ENCODE data around the gene OTOG.

The OTOG gene

DNA sequence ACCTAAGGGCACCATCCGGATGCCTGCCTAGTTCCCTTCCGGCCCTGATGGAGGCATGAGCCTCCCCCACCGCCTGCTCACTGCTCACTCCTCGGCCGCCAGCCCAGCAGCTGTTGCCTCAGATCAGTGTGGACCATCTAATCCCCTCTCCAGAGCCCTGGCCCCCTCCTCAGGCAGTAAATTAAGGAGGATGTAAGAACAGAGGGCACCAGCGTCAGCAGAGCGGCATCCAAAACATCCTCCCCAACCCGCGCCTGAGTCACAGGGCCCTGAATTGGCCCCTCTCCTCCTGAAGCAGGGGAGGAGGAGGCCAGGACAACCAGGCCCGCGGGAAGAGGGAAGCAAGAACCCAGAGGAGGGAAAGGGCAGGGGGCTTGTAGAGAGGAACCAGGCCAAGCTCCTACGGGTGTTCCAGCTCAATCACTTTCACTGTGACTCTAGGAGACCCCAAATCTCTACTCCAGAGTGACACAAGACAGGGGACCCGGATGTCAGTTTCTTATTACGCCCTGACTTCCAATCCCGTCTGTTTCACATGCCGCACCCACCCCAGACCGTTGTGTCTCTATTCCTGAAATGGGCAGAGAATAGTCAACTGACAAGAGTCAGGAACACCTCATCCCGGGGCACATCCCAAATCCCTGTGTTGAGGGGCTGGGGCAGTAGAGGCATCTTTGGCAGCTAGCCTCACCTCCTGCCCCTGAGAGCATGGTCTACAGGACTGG, 141.0 kb downstream of the OTOG start:
- TF ChIP-seq, protein P1, sequence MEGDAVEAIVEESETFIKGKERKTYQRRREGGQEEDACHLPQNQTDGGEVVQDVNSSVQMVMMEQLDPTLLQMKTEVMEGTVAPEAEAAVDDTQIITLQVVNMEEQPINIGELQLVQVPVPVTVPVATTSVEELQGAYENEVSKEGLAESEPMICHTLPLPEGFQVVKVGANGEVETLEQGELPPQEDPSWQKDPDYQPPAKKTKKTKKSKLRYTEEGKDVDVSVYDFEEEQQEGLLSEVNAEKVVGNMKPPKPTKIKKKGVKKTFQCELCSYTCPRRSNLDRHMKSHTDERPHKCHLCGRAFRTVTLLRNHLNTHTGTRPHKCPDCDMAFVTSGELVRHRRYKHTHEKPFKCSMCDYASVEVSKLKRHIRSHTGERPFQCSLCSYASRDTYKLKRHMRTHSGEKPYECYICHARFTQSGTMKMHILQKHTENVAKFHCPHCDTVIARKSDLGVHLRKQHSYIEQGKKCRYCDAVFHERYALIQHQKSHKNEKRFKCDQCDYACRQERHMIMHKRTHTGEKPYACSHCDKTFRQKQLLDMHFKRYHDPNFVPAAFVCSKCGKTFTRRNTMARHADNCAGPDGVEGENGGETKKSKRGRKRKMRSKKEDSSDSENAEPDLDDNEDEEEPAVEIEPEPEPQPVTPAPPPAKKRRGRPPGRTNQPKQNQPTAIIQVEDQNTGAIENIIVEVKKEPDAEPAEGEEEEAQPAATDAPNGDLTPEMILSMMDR (IDR thresholded peaks at IDR 0.05; ENCODE audit: borderline replicate concordance, control extremely low read depth, extremely low read depth, insufficient read depth, missing control alignments) = no peak
- DNase-seq (ENCODE audit: low spot score) = no peak
- in situ Hi-C loops (cut with MboI; ENCODE audit: low sequenced_read_pairs, unreplicated experiment) = no loop called here

DNA sequence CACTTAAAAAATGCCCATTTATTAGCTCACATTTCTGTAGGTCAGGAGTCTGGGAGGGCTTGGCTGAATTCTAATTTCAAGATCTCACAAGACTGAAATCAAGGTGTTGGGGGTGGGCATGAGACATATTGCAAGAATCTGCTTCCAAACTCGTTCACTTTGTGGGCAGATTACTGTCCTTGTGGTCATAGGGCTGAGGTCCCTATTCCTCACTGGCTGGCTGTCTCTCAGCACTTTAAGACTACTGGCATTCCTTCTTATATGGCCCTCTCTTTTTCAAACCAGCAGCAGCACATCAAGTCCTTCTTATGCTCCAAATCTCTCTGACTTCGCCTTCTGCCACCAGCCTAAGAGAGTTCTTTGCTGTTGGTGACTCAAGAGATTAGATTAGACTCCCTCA, 144.5 kb downstream of the OTOG start:
- no peak for DNase-seq (ENCODE audit: low spot score)
- TF ChIP-seq, protein P1 (IDR thresholded peaks at IDR 0.05; ENCODE audit: borderline replicate concordance, control extremely low read depth, extremely low read depth, insufficient read depth, missing control alignments) = no peak
- in situ Hi-C loops (cut with MboI; ENCODE audit: low sequenced_read_pairs, unreplicated experiment) = no loop called here

DNA sequence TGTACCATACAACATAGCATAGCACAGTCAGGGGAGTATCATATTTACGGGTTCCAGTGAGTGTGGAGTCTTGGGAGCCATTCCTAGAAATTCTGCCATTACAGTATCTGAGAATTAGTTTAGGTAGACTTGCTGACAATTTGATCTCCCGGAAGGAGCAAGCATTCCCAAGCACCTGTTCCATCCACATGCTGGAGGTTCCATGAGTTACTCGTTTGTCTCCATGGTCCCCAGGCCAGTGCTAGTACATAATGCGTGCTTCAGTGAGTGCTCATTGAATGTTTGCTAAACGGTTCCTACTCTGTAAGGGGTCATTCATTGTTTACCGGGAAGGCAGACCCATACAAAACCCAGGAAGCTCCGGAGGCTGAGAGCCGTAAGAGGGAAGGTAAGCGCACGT, 144.9 kb downstream of the OTOG start:
- TF ChIP-seq, protein P1 (IDR thresholded peaks at IDR 0.05; ENCODE audit: borderline replicate concordance, control extremely low read depth, extremely low read depth, insufficient read depth, missing control alignments) = no peak
- no peak for DNase-seq (ENCODE audit: low spot score)
- in situ Hi-C loops (cut with MboI; ENCODE audit: low sequenced_read_pairs, unreplicated experiment) = no loop called here

DNA sequence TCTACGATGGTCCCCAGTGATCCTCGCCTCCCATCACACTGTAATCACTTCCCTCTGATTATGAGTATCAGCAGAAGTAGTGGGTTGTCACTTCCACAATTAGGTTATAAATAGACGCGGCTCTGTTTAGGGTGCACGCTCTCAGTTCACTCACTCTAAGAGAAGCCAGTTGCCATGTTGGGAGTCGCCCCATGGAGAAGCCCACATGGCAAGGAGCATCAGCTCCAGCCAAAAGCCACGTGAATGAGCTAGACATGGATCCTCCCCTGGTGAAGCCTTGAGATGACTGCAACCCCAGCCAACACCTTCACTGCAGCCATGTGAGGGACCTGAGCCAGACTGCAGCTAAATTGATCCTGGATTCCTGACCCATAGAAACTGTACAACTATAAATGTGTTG, 145.9 kb downstream of the OTOG start:
- in situ Hi-C loops (cut with MboI; ENCODE audit: low sequenced_read_pairs, unreplicated experiment) = no loop called here
- no peak for DNase-seq (ENCODE audit: low spot score)
- TF ChIP-seq, protein P1 (IDR thresholded peaks at IDR 0.05; ENCODE audit: borderline replicate concordance, control extremely low read depth, extremely low read depth, insufficient read depth, missing control alignments) = no peak

DNA sequence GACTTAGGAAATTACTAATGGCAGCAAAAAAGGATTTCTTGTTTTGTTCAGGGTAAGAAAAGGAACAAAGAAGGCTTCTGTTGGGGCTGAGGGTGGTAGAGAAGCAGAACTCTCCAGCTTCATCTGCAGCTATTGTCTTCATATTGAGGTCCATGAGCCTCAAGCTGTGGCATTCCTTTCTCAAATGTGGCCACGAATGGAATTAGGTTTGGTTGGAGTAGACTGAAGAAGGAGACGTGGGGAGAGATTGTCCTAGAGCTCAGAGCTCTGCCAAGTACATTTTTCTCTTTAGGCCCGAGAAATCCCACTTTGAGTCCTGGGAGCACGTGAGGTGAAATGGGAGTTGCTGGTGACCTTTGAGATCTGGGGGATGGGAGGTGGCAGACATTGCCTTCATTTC, 146.5 kb downstream of the OTOG start:
- in situ Hi-C loops (cut with MboI; ENCODE audit: low sequenced_read_pairs, unreplicated experiment) = no loop called here
- DNase-seq (ENCODE audit: low spot score) = no peak
- TF ChIP-seq, protein P1 (IDR thresholded peaks at IDR 0.05; ENCODE audit: borderline replicate concordance, control extremely low read depth, extremely low read depth, insufficient read depth, missing control alignments) = no peak

DNA sequence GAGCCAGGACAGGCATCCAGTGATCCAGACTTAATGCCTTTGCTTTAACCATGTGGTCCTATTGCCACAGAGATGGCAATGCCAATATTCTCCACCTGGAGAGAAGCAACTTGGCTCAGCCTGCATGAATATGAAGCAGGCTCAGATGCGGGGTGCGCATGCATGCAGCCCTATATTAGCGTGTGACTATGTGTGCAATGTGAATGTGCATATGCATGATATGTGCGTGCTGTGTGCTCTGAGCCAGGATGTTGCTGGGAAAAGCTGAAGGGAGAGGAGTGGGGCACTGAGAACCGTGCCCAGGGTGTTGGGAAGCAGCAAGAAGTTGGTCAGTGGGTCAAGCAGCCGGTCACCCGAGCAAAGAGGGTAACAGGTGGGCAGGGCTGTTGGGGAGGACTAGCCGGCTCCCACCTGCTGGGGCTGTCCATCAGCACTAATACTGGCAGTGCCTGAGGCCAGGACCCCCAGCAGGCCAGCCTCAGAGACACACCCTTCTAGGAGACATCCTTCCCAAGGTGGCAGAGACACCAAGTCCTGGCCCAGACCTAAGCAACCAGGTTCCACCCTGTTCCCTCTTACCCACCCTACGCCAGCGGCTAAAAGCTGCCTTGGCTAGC, 147.5 kb downstream of the OTOG start:
- TF ChIP-seq, protein P1 (IDR thresholded peaks at IDR 0.05; ENCODE audit: borderline replicate concordance, control extremely low read depth, extremely low read depth, insufficient read depth, missing control alignments) = no peak
- DNase-seq (ENCODE audit: low spot score) = no peak
- in situ Hi-C loops (cut with MboI; ENCODE audit: low sequenced_read_pairs, unreplicated experiment) = no loop called here
